Astrocyte of the cerebellum (primary cell): Measurements from ENCODE around the gene MAGI1.

ENCODE experiments used
- DNase-seq: peaks from one replicate; pipeline ENCODE4 v3.0.0-alpha.2; 2011; ENCODE audit warnings: low read depth
- H3K4me3 ChIP-seq: 2 replicates; pipeline ENCODE4 v1.5.1; 2011; ENCODE audit warnings: mild to moderate bottlenecking, low read depth, low read length, moderate library complexity
- CTCF ChIP-seq: IDR thresholded peaks from 2 replicates; pipeline ENCODE4 v1.5.1; 2012; ENCODE audit warnings: low read length, low read depth, moderate library complexity, mild to moderate bottlenecking; ENCODE audit errors: missing control alignments
- in situ Hi-C: cut with HindIII; loops from 2 replicates; pipeline ENCODE4 v1.10.0; 2017; ENCODE audit warnings: low sequenced_read_pairs

MAGI1 gene

GRCh38 chr3:65912647-65913046 is 126.1 kb downstream of the MAGI1 start:
- no peak for TF ChIP-seq CTCF
- H3K4me3 ChIP-seq: no peak overlapping the region
- in situ Hi-C loops: no loop called here
- DNase-seq: no peak

- no peak for TF ChIP-seq CTCF
- H3K4me3 ChIP-seq: no peak overlapping the region
- DNase-seq: no peak
- in situ Hi-C loops: no loop called here
Measured at GRCh38 chr3:65908588-65908987, 130.1 kb downstream of the MAGI1 start.

GRCh38 chr3:65907232-65908130 is 131.2 kb downstream of the MAGI1 start:
- in situ Hi-C loops: no loop called here
- no peak for TF ChIP-seq CTCF
- no peak overlapping the region for H3K4me3 ChIP-seq
- no peak for DNase-seq

GRCh38 chr3:65905771-65906170 is 132.9 kb downstream of the MAGI1 start:
- no peak overlapping the region for H3K4me3 ChIP-seq
- no peak for DNase-seq
- in situ Hi-C loops: no loop called here
- TF ChIP-seq CTCF: no peak

DNA sequence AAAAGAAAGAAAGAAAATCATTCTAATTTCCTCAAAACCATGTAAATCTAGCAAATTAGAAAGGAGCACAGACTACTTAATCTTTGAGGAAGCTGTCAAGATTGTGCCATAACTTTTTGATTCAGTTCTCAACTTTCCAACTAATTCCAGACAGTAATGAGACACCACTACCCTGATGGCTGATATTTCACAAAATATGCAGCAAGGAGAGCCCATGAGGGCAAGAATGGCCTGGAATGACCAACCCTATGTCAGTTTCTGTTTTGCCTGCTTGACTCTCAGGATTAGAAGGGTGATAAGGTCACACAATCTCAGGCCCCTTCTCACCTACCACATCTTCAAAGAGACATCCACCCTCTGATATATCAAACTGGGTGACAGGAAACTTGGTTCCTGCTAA is 134.7 kb downstream of the MAGI1 start:
- in situ Hi-C loops: loop anchor here (5.0 kb wide), 2 partner anchors 58 to 72 kb away; no protein-coding TSS in a partner anchor
- no peak for DNase-seq
- no peak overlapping the region for H3K4me3 ChIP-seq
- no peak for TF ChIP-seq CTCF

DNA sequence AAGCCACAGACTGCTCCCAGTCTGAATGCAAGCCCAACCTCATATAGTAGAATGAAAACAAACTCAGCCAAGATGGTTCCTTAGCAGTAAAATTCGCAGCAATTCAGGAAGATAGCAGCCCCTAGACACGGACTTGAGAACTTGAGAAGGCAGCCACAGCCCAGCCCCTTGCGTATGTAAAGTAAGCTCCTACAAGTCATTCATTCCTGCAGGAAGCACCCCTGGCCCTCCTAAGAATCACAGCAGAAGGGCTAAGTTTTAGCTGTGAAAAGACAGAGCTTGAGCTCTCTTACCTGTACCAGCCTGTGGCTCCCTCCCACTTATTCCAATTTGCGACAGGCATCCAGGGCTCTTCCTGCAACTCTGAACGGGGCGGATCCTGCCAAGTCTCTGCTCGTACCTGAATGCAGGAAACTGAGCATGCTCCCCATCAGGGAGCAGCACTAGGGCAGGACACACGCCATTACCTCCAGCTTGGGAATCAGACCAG is 136.4 kb downstream of the MAGI1 start:
- in situ Hi-C loops: loop anchor here (5.0 kb wide), 2 partner anchors 60 to 70 kb away; no protein-coding TSS in a partner anchor
- DNase-seq: no peak
- no peak for TF ChIP-seq CTCF
- no peak overlapping the region for H3K4me3 ChIP-seq
